Epidermal melanocyte (primary cell): ENCODE measurements around the gene DLEC1.

Source experiments
- DNase-seq: peaks from one replicate; pipeline ENCODE4 v3.0.0; 2011; ENCODE audit warnings: low spot score; ENCODE audit not compliant: insufficient read length

DLEC1 gene

GRCh38 chr3:38107911-38108648, 69.1 kb downstream of the DLEC1 start:
- no peak for DNase-seq

DNA sequence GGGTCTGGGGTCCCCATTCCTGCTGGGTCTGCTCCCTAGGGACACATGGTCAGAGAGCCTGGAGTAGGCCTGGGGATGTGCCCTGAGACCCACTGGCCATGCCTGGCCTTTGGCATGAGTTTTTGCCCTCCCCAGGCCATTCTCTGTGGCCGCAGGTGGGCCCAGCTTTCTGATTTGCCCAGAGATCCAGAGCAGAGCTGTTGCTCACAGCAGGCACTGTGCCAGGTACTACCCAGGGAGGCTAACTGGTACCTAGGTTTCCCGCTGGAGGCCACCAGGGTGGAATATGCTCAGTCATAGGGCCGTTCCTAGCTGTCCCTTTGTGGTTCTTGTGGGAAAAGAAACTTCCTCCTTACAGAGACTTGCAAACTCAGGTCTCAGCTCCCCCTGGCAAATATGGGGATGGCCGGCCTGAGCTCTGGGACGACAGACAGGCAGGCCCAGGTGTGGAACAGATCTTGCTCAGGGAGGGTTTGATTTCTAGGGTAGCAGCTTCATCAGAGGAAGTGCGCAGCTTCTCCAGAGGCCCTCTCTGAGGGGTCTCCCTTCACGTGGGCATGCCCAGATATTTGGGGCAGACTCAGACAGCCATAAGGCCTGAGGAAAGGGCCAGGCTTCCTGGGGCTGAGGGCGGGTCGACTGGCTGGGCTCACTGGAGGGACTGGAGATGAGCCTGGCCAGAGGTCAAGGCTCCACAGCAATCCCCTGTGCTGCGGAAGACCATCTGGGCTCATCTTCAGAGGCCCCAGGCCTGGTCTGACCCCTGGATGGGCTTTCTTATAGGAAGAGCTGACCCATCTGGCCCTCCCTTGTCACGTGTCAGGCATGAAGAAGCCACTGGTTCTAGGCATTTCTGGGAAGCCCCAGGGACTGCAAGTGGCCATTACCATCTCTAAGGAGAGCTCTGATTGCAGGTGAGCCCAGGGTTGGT, 69.9 kb downstream of the DLEC1 start:
- DNase-seq: no peak

GRCh38 chr3:38109580-38110313, 70.7 kb downstream of the DLEC1 start:
- DNase-seq: no peak

DNA sequence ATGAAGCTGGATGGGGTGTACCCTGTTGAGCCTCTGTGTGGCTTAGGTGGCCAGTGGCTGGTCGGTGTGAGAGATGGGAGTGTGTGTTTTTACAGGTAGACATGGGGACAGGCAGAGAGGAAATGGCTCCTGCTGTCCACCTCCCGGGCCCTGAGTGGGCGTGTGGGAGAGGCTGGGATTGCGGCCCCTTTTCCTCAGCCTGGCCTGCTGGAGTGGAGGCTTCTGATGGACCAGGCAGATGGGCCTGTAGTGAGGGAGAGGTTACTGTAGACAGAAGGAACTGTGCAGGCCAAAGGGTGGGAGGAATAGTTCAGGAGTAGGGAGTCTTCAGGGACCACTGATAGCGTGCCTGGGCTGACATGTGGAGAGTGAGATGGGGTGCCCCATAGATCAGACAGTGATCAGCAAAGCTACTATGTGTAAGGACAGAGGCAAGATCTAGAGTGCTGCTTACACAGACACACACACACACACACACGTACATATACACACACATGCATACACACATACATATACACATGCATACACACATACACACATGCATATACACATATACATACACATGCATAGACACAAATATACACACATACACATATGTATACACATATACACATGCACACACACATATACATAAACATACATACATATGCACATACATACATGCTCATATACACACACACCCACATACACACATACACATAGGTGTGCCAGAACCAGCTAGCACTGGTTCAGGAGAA, 71.5 kb downstream of the DLEC1 start:
- DNase-seq: no peak

DNA sequence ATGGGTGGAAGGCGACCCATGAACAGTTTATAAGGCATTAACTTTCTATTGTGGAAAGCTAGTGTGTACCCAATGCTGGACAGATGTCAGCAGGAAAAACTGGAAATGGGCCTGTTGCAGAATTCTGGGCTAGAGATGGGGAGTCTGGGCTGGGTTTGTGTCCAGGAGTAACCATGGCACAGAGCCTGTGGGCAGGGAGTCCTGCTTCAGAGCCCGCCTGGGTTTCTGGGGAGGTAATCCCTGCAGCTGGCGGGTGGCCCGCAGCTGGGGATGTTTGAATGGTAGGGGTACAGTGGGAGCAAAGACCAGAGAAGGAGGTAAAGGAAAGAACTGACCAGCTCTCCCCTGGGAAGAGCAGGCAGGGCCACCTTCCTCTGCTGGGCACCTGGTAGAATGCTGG, 72.2 kb downstream of the DLEC1 start:
- no peak for DNase-seq

DNA sequence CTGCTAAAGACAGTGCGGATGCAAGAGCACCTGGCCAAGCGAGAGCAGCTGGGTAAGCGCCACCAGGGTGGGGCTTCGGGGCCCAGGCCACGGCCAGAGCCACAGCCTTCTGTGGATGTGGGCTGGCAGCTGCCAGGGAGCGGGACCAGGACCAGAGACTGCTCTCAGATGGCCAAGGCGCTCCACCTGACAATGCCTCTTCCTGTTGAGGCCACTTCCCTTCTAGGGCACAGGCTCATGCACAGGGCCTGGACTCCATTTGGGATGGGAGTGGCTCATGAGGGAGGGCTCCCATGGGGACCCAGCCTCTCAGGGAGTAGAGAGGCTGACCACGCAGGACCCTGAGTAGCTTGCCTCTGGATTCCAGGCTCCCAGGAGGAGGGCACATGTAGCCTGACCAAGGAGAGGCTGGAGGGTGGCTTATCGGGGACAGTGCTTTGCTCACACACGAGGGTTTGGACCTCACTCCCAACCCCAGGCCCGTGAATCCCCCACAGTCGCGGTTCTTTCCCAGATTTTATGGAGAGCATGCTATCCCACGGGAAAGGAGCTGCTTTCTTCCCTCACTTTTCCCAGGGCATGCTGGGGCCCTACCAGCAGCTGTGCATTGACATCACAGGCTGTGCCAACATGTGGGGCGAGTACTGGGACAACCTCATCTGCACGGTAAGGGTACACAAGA, 72.8 kb downstream of the DLEC1 start:
- DNase-seq: no peak

DNA sequence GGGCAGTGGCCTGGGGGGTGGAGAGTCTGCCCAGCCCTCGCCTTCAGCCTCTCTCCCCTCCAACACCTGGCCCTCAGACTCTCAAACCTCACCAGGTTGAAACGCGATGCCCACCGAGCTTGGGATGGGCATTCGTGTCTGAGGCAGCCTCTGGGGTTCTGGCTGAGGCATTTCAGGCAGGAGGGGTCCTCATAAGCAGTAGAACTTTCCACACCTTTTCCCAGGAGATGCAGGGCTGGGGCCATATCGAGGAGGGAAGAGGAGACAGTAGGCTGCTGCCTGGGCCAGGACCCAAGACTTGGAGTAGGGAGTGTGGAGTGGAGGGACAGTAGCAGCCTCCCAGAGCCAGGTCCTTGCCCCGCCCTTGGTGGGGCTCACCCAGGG, 73.4 kb downstream of the DLEC1 start:
- no peak for DNase-seq

GRCh38 chr3:38114052-38114874, 75.3 kb downstream of the DLEC1 start:
- DNase-seq: no peak

DNA sequence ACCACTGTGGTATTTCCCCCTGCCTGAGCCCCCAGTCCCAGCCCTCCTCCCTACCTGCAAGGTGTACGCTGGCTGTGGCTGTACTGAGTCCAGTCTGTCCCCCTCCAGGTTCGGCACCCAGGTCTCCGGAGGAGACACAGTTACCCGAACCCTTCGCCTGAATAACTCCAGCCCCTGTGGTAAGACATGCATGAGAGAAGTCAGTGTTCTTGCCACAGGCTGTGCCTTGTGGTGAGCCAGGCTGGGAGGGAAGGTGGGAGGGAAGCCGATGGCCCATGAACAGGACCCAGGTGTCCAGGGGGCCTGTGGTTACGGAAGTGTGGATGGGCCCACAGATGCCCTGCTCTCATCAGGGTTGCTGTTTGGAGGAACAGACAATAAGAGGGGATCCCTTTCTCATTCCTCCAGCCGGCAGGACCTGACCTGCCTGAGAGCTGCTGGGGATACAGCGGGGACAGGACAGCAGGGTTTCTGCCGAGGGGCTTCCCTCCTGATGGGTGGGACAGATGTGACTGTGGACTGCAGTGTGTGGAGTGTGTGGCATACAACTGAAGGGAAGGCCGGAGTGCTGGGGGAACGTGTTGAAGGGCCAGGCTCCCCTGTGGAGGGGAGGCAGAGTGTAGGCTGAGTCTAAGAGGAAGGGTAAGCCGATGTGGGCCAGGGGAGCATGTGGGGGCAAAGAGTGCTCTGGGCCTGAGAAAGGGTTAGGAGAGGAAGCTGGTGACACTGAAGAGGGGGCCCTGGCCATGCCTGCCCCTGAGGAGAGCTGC, 76.1 kb downstream of the DLEC1 start:
- DNase-seq: no peak

- DNase-seq: no peak
Measured at GRCh38 chr3:38115645-38116427, 76.8 kb downstream of the DLEC1 start.

GRCh38 chr3:38116471-38117162, 77.6 kb downstream of the DLEC1 start:
- no peak for DNase-seq

DNA sequence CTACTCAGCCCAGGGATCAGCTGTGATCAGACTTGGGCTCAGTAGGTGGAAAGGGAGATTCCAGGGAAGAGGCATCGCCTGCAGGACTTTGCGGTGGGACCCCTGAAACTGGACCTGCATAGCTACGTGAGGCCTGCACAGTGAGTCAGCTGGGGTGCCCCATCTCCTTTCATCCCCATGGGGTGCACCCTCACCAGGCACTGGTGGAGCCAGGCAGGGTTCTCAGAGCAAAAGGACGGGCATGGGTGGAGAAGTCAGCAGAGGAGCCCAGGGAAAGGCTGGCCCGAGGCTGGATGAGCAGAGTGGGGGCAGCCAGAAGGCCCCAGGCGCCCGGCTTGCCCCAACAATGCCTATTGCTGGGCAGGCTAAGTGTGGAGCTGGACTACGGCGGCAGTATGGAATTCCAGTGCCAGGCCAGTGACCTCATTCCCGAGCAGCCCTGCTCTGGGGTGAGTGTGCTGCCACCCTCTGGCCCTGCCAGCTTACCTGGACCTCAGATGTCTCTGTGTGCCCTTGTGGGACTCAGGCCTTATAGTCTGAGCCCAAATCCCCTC, 78.2 kb downstream of the DLEC1 start:
- no peak for DNase-seq

DNA sequence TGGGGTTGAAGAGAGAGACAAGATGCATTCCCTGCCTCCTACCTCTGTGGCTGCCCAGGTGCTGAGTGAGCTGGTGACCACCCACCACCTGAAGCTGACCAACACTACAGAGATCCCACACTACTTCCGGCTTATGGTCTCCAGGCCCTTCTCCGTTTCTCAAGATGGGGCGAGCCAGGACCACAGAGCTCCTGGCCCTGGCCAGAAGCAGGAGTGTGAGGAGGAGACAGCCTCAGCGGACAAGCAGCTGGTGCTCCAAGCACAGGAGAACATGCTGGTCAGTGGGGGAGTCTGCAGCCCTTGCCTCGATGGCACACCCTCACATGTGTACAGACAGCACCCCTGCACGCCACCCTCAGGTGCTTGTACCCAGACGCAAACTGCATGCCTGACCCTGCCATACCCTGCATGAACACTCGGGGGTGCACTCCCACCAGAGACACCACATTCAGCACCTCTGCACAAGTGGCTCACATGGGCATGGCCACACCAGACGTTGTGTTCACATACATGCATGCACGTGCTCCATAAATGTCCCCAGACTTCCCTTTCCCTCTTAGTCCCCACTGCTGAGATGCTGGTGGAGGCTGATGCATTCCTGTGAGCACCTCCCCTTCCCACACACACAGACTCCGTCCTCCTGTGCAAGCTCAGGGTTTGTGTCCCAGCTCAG, 78.9 kb downstream of the DLEC1 start:
- DNase-seq: peak; percentile 29

- DNase-seq: no peak
Measured at GRCh38 chr3:38118421-38119247, 79.6 kb downstream of the DLEC1 start.

DNA sequence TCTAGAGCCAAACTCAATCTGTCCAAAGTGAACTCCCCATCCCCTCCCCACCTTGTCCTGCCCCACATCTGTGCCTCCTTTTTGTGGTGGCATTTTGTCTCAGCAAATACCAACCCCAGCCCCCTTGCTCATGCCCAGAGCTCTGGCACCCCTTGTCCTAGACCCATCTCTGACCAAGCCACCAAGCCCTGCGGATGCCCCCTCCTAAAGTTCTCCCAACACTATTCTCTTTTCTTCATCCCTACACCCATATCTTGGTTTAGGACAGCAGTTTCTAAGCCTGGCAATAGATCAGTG, 80.2 kb downstream of the DLEC1 start:
- no peak for DNase-seq
